ENCODE data around the gene GPC3.
"Not testable (repeated sequence)": the region's sequence is repeated elsewhere in the genome, so short reads cannot be mapped to it uniquely, and the experiment has no call there.

Gene GPC3

DNA sequence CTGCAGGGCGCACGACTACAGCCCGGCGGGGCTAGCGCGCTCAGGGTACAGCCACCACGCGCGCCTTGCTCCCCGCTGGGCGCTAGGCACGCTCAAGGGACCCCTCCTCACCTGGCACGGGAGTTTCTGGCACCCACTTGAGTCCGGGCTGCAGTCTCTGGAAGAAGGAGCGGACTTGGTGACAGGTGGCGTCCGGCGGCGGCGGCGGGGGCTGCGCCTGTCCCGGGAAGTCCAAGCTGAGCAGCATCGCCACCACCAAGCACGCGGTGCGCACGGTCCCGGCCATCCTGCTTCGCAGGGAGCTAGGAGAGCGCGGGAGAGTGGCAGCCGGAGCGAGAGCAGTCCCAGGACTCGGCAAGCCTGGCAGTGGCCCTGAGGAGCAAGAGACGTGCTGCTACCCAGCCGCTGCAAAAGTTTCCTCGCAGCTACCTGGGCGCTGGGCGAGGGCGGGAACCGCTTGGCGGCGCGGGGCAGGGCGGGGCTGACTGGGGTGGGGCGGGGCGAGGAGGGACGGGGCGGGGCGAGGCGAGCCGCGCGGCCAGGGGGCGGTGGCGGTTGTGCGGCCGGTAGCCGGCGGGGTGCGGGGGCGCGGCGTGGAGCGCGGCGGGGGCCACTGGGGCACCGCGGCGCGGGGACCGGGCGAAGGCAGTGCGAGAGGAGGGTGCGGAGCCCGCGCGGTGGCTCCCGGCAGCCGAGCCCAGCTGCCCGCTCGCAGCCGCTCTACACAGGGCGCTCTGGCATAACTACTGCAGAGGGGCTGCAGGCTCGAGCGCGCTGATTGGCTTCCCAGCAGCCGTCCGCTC lies at the start of gene GPC3:
GPC3 (minus strand) TSS at position 431 of the 803 bp plus-strand sequence.
- peak; percentile 54 for DNase-seq

DNA sequence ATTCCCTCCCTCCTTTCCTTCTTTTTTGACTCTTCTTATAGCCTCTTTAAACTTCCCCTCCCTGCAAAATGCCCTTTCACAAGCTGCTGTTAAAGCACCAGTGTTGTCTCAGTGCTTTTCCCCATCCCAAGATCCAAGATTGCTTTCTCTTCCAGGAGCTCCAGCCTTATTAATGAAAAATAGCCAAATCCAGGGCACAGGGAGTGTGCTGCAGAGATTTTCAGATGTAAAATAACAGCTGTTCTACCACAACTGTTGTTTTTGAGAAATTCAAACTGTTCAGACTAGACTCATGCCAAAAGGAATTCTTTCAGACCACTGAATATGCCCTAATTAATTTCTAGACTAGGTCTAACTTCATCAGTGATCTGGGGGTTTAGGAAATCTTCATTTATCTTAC lies 47.0 kb upstream of the GPC3 start:
- no peak for DNase-seq

DNA sequence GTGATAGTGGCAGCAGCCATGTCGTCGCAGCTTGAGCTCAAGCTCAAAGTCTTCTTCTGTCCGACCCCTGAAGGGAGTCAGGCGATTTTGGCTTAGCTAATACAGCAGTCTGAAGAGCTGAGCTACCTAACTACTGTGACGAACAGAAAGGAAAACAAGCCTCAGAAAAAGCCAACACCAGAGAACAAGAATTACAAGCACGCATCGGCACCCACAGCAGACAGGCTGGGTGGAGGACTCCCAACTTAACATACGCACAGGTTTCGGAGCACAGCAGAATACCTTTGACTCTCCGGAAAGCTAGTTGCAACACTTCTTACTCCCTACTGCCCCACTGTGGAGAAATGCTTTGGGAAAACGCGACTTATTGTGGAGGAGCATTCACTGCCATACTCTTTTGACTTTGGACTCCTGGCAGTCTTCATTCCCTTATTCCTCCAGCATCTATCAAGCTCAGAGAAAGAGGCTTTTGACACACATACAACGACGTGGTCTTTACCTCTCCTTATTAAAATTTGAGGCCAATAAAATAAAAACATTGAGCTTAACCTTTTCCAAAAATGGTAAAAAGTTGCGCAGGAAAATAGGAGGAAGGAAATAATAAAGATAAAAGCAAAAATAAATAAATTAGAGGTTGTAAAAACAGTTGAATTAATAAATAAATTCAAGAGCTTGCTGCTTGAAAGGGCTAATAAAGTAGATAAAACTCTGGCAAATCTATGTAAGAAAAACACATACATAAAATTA lies 41.3 kb upstream of the GPC3 start:
- DNase-seq, result no peak

DNA sequence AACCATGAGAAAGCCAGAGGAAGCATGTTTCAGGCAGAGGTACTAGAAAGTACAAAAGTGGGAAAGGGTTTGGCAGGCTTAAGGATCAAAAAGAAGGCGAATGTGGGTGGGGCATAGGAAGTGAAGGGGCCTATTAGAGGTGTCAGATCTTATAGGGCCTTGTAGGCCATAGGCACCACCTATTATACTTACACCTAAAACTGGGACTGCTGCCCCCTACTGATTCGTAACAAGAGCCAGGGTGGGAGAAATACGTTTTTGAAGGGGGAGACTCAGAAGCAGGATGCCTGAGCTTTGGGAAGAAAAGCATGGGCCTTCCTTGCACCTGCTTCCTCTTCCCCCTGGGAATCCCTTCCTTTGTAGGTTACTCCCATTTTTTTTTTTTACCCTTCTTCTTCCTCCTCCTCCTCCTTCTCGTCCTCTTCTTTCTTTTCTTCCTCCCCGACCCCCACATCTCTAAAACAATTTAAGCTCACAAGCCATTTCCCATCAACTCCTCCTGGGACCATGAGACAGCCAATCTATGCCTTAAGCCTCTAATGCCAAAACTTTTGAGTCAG lies 40.7 kb upstream of the GPC3 start:
- no peak for DNase-seq

DNA sequence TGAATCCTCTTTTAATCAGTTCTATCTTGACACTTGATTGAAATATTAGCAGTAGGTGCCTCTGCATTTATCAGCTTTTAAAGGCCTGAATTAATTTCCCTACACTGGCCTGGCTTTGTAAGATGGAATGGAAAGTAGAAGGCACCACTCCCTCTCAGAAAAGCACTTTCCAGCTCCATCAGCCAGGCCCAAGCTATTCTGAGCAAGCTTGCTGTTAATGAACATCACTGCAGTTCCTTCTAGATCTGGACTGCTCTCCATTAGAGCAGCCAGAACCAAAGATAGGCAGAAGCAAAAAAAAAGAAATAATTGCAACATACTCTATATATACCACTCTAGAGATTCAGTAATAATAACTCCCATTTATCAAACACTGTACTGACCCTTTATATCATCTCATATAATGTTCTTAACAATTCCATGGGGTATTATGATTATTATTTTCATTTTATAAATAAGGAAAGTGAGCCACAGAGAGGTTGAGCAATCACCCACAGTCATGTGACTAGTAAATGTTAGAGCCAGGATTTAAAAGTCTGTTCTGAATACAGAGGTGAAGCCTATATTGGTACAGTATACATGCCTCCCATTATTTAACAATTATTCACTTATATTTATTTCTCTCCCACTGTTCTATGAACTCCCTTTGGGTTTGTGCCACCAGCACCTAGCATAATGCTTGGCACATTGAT lies 39.4 kb upstream of the GPC3 start:
- no peak for DNase-seq

DNA sequence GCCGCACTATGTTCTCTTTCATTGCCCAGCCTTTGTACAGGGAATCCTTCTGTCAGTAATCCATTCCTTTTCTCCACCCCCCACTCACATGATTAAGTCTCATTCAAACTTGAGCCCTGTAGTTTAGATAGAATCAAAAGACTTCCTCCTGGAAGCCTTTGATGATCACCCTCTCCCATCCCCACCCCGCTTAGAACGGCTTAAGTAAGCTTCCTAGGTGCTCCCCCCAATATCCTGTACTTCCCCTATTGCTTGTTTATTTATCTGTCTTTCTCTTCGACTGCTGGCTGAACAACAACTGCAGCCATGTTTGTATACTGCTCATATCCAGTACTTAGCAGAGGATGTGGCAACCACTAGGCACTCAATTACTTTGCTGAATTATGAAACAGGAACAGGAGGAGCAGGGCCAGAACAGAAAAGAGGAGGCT lies 38.5 kb upstream of the GPC3 start:
- no peak for DNase-seq

DNA sequence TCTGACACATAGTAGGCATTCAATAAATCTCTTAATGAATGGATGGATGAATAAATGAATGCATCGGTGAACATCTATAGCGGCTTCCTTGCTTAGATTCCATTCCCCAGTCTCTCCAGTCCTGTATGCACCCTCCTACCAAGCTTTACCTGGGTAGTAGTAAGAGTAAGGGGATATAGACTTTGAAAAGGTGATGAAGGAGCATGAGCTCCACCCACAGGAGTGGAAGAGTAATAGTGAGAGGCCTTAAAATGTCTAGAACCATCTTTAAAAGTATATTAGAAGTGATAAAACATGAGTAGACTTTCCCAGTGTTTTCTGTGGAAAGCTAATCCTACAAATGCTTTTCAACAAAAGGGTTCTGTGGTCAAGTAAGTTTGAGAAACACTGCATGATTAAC lies 35.5 kb upstream of the GPC3 start:
- DNase-seq, result no peak

DNA sequence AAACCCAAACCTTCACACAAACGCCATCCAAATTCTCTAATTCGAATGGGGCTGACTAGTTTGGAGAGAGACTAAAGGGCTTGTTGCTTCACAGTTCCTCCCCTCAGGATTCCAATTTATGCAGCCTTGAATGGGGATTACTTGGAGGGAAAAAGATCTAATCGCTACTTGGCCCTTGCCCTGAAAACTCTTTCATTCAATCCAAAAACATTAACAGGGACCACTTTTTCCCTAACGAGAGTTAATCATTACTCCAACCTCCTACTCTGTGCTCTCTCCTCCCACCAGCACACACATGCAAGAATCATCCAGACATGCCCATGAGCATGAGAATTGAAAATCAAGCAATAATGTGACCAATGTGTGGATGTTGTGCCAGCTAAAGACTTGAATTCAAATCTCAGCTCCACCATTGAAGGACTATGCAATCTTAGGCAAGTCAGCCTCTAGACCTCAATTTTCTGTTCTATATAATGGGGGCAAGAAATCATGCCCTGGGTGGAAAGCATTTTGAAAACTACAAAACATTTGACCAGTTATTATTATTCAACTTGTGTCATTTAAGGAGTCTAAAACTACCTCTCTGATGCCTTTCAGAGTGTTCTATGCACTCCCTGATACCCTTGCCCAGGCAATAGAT lies 34.3 kb upstream of the GPC3 start:
- DNase-seq, result no peak

DNA sequence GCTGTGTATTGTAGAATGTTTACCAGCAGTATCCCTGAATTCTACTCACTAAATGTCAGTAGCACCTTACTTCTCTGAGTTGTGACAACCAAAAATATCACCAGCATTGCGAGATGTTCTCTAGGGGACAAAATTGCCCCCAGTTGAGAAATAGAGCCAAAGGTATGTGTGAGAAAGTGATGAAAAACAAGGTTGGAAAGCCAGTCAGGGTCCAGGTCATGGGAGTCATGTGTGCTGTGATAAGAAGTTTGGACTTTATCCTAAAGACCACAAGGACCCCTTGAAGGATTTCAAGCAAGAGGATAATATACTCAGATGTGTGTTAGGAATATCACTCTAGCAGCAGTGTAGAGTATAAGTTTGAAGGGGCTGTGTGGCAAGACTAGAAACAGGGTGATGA lies 30.9 kb upstream of the GPC3 start:
- DNase-seq, result not testable (repeated sequence)

DNA sequence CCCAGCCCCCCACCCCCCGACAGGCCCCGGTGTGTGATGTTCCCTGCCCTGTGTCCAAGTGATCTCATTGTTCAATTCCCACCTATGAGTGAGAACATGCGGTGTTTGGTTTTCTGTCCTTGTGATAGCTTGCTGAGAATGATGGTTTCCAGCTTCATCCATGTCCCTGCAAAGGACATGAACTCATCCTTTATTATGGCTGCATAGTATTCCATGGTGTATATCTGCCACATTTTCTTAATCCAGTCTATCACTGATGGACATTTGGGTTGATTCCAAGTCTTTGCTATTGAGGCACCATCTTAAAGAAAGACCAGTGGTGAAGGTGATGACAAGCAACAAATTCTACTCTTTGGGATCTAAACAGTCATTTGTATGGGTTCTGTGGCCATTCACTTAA lies 30.1 kb upstream of the GPC3 start:
- not testable (repeated sequence) for DNase-seq

DNA sequence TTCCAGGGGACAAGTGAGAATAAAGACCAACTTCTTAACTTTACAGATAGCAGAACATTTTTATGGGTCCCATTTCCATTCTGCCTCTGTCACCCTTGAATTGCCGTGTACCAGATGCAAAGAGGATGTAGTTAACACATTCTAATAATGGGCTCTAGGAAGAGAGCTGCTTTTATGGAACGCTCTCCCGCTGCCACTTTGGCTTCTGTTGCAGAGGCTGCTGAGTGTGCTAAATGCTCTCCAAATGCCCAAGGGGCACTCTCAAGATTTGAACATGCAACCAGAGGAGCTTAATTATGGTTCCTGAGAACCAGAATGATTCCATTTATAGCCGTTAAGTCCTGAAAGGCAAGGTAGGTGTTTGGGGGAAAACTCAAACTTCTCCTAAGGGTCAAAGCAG lies 28.1 kb upstream of the GPC3 start:
- no peak for DNase-seq

DNA sequence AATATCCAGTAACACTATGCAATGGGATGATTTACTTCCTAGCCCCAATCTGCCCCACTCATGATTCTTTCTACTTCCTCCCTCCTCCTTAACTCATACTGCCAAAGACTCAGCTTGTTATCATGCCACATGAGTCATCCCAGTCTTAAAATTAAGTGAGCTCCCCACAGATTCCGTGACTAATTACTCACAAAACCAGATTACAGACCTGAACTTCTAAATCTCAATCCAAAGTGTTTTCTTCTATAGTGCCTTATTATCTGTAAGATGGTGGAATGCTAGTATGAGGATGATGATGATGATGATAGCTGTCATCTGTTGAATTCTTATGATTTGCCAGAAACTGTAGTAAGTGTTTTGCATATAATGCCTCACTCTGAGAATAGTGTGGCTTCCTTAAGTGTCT lies 27.7 kb upstream of the GPC3 start:
- DNase-seq, result no peak

DNA sequence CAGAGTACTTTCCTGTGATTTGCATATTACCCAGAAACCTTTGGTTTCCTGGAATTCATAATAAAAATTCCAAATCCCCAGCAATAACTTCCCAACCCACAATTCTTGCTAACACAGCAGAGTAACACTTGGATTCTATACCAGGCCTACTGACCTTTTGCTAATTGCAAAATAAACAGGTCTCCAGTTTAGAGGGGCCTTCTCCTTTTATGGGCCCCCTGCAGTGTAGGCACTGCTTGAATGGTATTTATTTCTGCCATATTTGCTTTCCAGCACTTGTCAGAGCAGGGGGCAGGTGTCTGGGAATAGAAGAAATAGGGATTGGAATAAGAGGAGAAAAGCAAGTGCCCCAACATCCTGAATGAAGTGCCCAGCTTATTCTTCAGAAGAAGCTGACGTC lies 25.3 kb upstream of the GPC3 start:
- no peak for DNase-seq

DNA sequence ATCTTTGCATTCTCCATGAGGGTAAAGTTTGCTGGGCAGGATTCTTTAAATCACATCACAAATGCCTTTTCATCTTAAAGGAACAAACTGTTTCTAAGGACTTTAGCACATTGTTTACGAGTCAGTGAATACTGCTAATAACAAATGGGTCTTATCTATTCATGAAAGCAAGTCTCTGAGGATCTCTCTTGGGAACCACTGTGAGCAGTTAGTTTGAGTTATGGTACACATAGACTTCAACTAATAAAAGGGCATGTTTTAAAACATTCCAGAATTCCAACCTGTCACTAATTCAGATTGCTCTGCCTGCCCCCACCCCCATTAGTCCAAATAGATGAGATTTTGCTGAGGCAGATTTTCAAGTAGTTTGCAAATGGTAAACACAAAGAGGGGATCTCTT lies 22.3 kb upstream of the GPC3 start:
- DNase-seq, result no peak

DNA sequence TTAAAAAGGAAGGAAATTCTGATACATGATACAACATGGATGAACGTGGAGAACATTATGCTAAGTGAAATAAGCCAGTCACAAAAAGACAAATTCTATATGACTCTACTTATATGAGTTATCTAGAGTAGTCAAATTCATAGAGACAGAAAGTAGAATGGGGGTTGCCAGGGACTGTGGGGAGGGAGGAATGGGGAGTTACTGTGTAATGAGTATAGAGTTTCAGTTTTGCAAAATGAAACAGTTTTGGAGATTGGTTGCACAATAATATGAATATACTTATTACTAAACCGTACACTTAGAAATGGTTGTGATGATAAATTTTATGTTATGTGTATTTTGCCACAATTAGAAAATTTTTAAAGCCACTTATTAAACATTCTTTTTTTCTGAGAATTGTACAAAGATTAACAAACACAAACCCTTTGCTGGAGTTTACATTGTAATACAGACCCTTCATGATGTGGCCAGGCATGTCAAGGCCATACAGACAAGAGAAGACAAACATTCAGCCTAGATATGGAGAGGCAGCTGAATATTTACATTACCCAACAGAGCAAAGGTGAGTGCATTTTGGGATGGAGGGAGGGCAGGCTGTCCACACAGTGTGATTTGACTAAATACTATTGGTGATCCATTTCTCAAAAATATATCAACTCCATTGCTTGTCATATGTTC lies 21.2 kb upstream of the GPC3 start:
- no peak for DNase-seq

DNA sequence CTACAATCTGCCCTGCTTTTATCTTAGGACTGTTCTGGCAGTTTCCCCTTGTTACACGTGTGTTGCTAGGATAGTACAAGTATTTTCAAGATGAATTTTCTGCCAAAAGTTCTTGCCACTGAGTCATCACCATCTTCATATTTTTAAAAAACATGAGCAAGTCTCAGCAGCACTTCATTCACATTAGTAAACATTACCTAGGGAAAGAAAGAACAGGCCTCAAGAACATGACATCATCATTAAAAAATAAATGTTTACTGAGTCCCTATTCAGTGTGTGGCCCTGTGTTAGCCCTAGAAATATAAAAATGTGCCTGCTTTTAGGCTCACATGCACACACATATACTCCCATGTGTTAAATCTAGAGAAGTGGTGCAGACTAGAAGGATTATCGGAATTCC lies 18.7 kb upstream of the GPC3 start:
- DNase-seq, result no peak

DNA sequence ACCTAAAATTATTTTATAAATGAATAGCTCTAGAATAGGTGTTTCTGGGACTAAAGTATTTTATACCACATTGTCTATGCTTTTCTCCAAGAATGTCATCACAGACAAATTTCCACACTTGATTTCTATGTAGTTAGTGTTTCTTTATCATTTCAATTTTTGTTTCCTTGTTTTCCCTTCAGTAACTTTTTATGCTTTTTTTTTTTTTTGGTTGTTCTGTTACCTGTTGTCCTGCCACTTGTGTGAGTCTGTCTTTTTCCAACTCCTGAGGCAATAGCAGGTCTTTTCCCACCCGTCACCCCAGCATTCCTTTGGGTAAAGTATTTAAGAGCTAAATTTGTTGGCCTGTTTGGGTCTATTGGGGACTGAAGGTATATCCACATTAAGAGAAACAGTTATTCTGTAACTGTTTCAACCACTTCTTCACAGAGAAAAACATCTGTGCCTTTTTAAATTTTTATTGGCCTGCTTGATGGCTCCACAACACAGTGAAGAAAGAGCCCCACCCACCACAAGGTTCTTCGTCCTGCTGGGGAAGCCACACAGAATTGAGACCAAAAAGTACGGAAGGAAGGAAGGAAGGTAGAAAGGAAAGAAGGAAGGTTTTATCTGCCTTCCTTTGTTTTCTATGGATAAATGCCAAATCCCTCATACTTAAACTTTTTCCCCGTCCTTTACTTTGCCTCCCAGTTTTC lies 17.7 kb upstream of the GPC3 start:
- no peak for DNase-seq

DNA sequence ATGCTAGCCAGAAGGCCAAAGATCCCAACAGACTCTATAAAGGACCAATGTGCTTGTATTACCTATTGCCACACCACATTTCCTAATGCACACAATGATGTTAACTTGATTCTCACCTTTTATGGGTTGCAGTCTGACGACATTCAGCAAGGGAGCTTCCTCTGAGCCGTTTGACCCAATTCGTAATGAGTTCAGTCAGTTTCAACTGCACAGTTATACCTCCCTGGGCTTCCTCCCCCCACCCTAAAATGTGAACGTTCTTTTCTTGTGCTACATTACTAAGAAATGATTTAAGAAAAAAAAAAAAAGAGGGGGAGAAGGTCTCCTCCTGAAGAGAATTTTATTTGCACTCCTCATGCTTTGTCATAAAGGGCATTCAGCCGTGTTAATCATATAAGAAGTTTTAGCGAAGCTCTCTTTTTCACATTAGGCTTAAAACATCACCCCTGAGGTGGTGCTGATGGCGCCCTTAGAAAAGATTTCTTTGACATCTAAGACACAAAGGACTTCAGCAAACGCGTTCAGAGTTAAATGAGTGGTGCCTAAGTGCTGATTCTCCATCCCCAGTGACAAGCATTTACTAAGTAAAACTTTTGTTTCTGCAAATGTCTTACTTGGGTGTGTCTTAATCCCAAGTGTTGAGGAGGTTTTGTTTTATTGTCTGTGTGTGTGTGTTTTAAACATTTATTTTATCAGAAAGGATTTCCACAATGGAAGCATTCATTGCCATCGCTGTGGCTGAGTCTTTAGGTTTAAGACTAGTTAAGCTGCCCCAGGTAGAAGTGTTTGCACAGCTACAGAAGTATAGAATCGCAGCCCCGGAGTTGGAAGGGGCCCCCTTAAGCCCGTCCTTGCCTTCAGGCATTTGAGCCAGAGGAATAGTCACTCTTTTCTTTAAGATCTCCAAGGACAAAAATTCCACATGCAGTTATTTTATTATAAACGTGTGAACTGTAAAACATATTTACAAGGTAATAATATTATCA lies 15.2 kb upstream of the GPC3 start:
- no peak for DNase-seq

DNA sequence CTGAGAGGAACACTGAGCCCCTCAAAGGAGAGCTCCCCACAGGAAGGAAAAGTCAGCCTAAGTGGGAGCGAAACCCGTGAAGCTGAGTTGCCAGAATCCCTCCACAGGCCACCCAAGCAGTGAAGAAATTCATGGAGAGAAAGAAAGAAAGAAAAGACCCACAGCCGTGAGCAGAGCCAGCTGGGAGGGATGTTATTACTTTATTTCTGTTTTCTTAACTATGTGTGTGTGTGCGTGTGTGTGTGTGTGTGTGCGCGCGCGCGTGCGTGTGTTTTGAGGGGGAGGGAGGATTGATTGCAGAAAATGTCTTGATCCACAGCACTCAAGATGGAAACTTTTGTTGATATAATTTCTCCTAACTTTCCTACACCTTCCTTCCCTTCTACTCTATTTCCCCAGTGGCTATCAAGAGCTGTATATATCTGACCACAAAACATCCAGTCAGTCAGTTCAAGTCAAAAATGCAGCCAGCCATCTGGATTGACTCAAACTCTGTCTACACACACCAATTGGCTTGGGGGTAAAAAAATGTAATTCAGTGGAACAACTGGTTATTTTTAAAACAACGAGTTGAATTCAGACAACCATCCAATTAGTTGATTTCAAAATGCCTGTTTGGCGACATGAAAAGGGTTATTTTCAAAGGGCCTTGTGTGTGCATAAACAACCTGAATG lies 13.8 kb upstream of the GPC3 start:
- no peak for DNase-seq

DNA sequence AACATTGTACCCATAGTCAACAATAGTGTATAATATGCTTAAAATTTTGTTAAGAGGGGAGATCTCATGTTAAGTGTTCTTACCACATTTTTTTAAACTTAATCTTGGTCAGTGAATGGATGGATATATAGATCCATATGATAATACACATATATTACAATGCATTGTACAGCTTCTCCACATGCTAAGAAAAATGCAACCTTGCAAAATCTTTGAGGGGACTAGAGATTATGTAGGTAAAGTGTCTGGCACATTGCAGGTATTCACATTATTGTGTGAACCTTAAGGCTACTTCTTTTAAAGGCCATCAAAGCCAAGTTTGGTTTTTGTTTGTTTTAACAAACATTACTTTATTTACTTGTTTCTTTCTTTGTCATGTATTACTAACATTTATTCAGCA lies 10.4 kb upstream of the GPC3 start:
- DNase-seq, result no peak

All from NCI-H2171 (cell line).